Measurements from ENCODE around the gene SLC26A5.

The SLC26A5 gene

DNA sequence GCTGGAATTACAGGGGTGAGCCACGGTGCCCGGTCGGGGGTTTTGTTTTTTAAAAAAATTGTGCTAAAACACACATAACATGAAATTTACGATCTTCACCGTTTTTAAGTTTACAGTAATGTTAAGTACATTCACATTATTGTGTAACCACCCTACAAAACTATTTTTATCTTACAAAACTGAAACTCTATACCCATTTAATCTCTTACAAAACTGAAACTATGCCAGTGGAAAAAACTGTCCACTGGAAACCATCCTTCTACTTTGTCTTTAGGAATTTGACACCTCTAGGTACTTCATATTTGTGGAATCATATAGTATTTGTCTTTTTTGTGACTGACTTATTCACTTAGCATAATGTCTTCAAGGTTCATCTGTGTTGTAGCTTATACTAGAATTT is 99.6 kb downstream of the SLC26A5 start:
- H3K4me3 Mint-ChIP-seq = peak overlapping the region; percentile 100
- no peaks in the 10 kb centered on the region for H3K9me3 Mint-ChIP-seq
- no peak for DNase-seq
- no peaks in the 10 kb centered on the region for H3K27me3 Mint-ChIP-seq
- H3K27ac Mint-ChIP-seq = peak overlapping the region; percentile 100
- H3K4me1 Mint-ChIP-seq (ENCODE audit: low read depth) = peaks cover 61% of the 10 kb centered on the region
- H3K36me3 Mint-ChIP-seq (ENCODE audit: low read depth) = peaks cover 71% of the 10 kb centered on the region

DNA sequence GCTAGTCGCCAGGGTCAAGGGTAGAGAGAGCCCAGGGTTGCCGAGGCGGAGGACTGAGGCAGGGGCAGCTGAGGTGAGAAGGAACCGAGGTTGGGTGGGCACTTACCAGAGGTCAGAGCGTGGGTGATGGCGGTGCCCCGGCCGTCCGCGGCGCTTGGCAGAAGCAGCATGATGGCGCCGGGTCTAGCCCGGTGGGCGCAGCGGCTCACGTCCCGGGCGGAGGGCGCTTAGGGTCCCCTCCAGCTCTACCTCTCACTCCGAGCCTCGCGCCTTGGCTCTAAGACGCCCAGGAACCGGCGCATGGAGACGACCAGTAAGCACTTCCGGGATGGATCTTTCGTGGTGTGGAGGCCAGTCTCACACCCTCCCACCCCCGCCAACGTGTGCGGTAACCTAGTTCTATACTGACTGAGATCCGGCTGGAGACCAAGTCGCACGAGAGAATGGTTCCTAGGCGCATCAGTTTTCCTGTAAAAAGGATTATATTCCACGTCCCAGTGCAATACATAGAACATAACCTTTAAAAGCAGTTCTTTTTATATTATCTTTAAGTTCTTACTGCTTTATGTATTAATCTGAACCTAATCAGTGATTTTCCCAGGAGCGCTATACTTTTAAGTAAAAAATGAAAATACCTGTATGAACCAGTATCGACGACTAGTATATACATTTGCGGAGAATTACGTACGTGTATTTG is 101.4 kb downstream of the SLC26A5 start, which contains the start of gene DNAJC2:
DNAJC2 (minus strand) TSS at position 315 of the 697 bp plus-strand sequence; CDS start at position 170, 145 bp downstream.
- Mint-ChIP-seq H3K27ac (peak within 1 kb of the TSS; percentile 99), H3K4me1 (ENCODE audit: low read depth) (peaks cover 61% of the 10 kb centered on the region), H3K9me3 (no peaks in the 10 kb centered on the region)

DNA sequence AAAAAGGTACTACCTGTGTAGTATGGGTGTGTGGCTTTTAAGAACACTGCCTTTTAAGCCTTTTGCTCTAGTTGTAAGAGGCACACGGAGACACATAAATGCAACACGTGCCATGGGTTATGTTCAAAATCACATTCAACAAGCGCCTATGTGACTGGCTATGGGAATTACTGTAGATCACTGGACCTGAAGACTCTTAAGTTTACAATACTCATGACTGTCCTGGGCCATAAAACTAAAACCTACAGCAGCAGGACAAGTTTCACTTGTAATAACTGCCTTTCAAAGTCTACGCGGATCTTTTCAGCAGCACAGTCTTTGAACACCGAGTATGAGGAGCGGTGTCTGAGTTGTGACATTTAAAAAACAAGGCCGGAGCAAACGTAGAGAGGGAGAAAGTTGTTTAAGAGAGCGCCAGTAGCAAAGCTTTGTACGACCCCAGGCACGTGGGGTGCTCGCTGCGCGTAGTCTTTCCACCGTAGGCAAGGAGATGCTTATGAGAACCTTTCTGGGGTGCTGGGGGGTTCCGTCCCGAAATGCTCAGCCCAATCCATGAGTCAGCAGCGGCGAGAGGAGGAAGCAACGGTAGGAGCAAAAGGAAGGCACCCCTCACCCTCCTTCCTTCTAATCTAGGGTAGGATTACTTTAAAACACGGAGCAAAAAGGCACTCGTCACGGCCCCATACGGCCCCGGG is 102.1 kb downstream of the SLC26A5 start:
- Mint-ChIP-seq H3K27me3 (no peaks in the 10 kb centered on the region), H3K4me1 (ENCODE audit: low read depth) (peaks cover 61% of the 10 kb centered on the region)

More for the DNA sequence above, 101.4 kb downstream of the SLC26A5 start, which contains the start of gene DNAJC2:
- Mint-ChIP-seq H3K27me3 (no peaks in the 10 kb centered on the region), H3K4me3 (peak within 1 kb of the TSS; percentile 90), H3K36me3 (ENCODE audit: low read depth) (peaks cover 73% of the 10 kb centered on the region)
- DNase-seq = peak; percentile 87

DNA sequence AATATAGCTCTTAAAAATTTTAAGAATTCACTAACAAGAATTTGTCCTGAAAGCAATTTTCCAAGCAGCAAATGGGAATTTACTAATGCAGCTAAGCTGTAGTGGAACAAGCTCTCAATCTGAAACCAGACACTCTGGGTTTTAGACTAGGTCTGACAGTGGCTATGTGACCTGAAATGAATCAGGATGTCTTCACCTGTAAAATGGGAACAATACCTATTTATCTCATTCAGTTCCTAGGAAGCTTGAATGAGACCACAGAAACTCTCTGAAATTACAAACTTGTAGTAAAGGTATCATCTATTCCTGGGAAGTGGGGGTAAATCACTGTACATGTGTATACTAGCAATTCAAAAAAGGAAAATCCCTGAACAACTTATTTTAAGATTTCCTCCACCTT is 102.7 kb downstream of the SLC26A5 start:
- Mint-ChIP-seq H3K27me3 (no peaks in the 10 kb centered on the region), H3K27ac (peak overlapping the region; percentile 99), H3K9me3 (no peaks in the 10 kb centered on the region), H3K4me1 (ENCODE audit: low read depth) (peaks cover 58% of the 10 kb centered on the region), H3K4me3 (peak overlapping the region; percentile 90), H3K36me3 (ENCODE audit: low read depth) (peaks cover 70% of the 10 kb centered on the region)
- no peak for DNase-seq

More for the DNA sequence above, 102.1 kb downstream of the SLC26A5 start:
- peak; percentile 66 for DNase-seq
- peak overlapping the region; percentile 99 for H3K27ac Mint-ChIP-seq
- H3K4me3 Mint-ChIP-seq = peak overlapping the region; percentile 90
- H3K36me3 Mint-ChIP-seq (ENCODE audit: low read depth) = peaks cover 74% of the 10 kb centered on the region
- H3K9me3 Mint-ChIP-seq = no peaks in the 10 kb centered on the region

DNA sequence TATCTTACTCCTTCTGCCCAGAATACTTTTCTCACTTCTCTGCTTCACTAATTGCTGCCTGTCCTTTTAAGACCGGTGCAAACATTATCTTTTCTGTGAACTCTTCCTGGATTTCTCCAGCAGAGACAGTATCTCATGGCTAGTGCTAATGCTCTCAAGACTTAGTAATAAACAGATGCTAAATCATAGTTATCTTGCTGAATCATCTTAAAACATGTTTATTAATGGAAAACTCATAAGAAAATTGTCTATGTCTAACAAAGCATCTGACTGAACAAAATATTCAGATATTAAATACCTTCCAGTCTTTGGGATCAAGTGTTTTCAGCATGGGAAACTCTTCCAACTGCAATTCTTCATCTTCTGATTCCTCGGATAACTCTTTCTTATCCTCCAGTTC is 104.5 kb downstream of the SLC26A5 start:
- no peak for DNase-seq
- Mint-ChIP-seq H3K36me3 (ENCODE audit: low read depth) (peaks cover 76% of the 10 kb centered on the region), H3K9me3 (no peaks in the 10 kb centered on the region), H3K4me1 (ENCODE audit: low read depth) (peaks cover 55% of the 10 kb centered on the region), H3K4me3 (peak overlapping the region; percentile 90), H3K27me3 (no peaks in the 10 kb centered on the region), H3K27ac (peak overlapping the region; percentile 79)

DNA sequence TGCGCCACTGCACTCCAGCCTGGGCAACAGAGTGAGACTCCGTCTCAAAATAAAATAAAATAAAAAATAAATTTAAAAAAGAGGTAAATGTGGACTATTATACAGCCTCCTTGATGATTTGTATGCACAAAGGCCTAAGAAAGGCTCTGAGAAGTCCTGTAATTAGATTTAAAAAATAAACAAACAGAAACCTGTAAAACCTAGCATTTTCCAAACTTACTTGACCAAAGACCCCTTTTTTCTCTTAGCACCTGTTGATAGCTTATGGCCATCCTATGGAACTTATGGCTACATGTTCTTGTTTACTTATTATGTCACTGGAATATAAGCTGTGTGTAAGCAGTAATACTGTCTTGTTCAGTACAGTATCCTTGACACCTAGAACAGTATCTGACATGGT is 107.1 kb downstream of the SLC26A5 start:
- DNase-seq = no peak
- H3K9me3 Mint-ChIP-seq = no peaks in the 10 kb centered on the region
- H3K4me1 Mint-ChIP-seq (ENCODE audit: low read depth) = peaks cover 41% of the 10 kb centered on the region
- H3K27ac Mint-ChIP-seq = peak overlapping the region; percentile 42
- H3K36me3 Mint-ChIP-seq (ENCODE audit: low read depth) = peaks cover 89% of the 10 kb centered on the region
- no peak overlapping the region for H3K4me3 Mint-ChIP-seq
- no peaks in the 10 kb centered on the region for H3K27me3 Mint-ChIP-seq

DNA sequence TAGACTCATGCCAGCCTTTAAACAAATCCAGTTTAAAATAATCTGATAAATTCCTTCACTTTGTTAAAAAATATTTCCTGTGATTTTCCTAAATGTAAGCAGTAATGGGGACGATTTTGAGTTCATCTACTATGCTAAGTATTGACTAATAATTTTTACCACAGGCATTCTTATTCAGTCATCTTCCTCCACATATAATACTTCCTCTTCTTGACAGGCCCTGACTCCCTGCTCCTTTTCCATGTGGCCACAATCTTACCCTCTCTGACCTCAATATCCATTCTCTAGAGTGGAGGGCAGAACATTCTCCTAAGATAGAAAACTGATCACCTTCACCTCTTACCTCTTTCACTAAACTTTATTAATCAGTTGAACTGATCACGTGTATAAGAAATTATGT is 109.2 kb downstream of the SLC26A5 start:
- H3K36me3 Mint-ChIP-seq (ENCODE audit: low read depth) = peaks cover 88% of the 10 kb centered on the region
- no peak for DNase-seq
- H3K27ac Mint-ChIP-seq = no peak overlapping the region
- H3K4me3 Mint-ChIP-seq = no peak overlapping the region
- no peaks in the 10 kb centered on the region for H3K27me3 Mint-ChIP-seq
- peaks cover 36% of the 10 kb centered on the region for H3K4me1 Mint-ChIP-seq (ENCODE audit: low read depth)
- H3K9me3 Mint-ChIP-seq = no peaks in the 10 kb centered on the region

DNA sequence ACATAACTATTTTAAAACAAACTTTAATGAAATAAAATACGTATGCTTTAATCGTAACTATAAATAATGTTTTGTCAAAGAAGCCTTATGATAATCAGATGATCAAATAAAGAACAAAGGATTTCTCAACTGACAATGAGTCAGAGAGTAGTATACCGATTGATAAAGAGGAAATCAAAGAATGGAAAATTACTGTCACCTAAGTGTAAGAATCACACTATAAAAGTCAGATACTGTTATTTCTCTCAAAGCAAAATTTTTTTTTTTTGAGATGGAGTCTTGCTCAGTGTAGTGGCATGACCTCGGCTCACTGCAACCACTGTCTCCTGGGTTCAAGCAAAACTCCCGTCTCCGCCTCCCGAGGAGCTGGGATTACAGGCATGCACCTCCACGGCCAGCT is 120.3 kb downstream of the SLC26A5 start:
- DNase-seq = no peak
- H3K27ac Mint-ChIP-seq = peak overlapping the region; percentile 95
- H3K36me3 Mint-ChIP-seq (ENCODE audit: low read depth) = peaks cover 84% of the 10 kb centered on the region
- no peaks in the 10 kb centered on the region for H3K27me3 Mint-ChIP-seq
- H3K9me3 Mint-ChIP-seq = no peaks in the 10 kb centered on the region
- peak overlapping the region; percentile 31 for H3K4me3 Mint-ChIP-seq
- H3K4me1 Mint-ChIP-seq (ENCODE audit: low read depth) = peaks cover 27% of the 10 kb centered on the region
